ENCODE results near the gene LAMC1.
"Not testable (repeated sequence)": the region's sequence is repeated elsewhere in the genome, so short reads cannot be mapped to it uniquely, and the experiment has no call there.

Gene LAMC1

GRCh38 chr1:183147735-183148134 lies 124.5 kb downstream of the LAMC1 start:
- Mint-ChIP-seq H3K4me3 (no peak overlapping the region), H3K36me3 (ENCODE audit: low read depth) (peaks cover 20% of the 10 kb centered on the region), H3K4me1 (peaks cover 11% of the 10 kb centered on the region), H3K27ac (no peak overlapping the region), H3K27me3 (ENCODE audit: low read depth, poor library complexity) (peaks cover 3% of the 10 kb centered on the region), H3K9me3 (peaks cover 7% of the 10 kb centered on the region)
- TF ChIP-seq CTCF (IDR thresholded peaks at IDR 0.05), result no peak
- DNase-seq, result no peak

- peaks cover 12% of the 10 kb centered on the region for H3K36me3 Mint-ChIP-seq (ENCODE audit: low read depth)
- H3K27me3 Mint-ChIP-seq (ENCODE audit: low read depth, poor library complexity), result peaks cover 3% of the 10 kb centered on the region
- peak overlapping the region; percentile 71 for H3K27ac Mint-ChIP-seq
- H3K9me3 Mint-ChIP-seq, result peaks cover 11% of the 10 kb centered on the region
- no peak for DNase-seq
- no peak overlapping the region for H3K4me3 Mint-ChIP-seq
- H3K4me1 Mint-ChIP-seq, result peaks cover 11% of the 10 kb centered on the region
- no peak for TF ChIP-seq CTCF (IDR thresholded peaks at IDR 0.05)
These were observed 125.4 kb downstream of the LAMC1 start for GRCh38 chr1:183148599-183148998.

GRCh38 chr1:183149273-183149672 lies 126.1 kb downstream of the LAMC1 start:
- no peak for TF ChIP-seq CTCF (IDR thresholded peaks at IDR 0.05)
- Mint-ChIP-seq H3K36me3 (ENCODE audit: low read depth) (peaks cover 5% of the 10 kb centered on the region), H3K4me3 (no peak overlapping the region), H3K27ac (peak overlapping the region; percentile 71), H3K27me3 (ENCODE audit: low read depth, poor library complexity) (peaks cover 3% of the 10 kb centered on the region), H3K4me1 (peaks cover 11% of the 10 kb centered on the region), H3K9me3 (peaks cover 11% of the 10 kb centered on the region)
- DNase-seq, result no peak

- H3K36me3 Mint-ChIP-seq (ENCODE audit: low read depth); H3K27me3 Mint-ChIP-seq (ENCODE audit: low read depth, poor library complexity); DNase-seq; H3K4me3 Mint-ChIP-seq: not testable (repeated sequence)
- Mint-ChIP-seq H3K4me1 (peaks cover 11% of the 10 kb centered on the region), H3K27ac (peak overlapping the region; percentile 36), H3K9me3 (peaks cover 11% of the 10 kb centered on the region)
These were observed 126.8 kb downstream of the LAMC1 start for GRCh38 chr1:183150032-183150431.

GRCh38 chr1:183150445-183150844 lies 127.2 kb downstream of the LAMC1 start:
- H3K4me1 Mint-ChIP-seq, result peaks cover 11% of the 10 kb centered on the region
- peaks cover 3% of the 10 kb centered on the region for H3K27me3 Mint-ChIP-seq (ENCODE audit: low read depth, poor library complexity)
- no peak overlapping the region for H3K27ac Mint-ChIP-seq
- no peak overlapping the region for H3K4me3 Mint-ChIP-seq
- H3K9me3 Mint-ChIP-seq, result peaks cover 11% of the 10 kb centered on the region
- no peak for TF ChIP-seq CTCF (IDR thresholded peaks at IDR 0.05)
- no peaks in the 10 kb centered on the region for H3K36me3 Mint-ChIP-seq (ENCODE audit: low read depth)
- no peak for DNase-seq

GRCh38 chr1:183152180-183152579 lies 129.0 kb downstream of the LAMC1 start:
- peaks cover 11% of the 10 kb centered on the region for H3K9me3 Mint-ChIP-seq
- H3K4me3 Mint-ChIP-seq, result no peak overlapping the region
- no peak overlapping the region for H3K27ac Mint-ChIP-seq
- peaks cover 23% of the 10 kb centered on the region for H3K4me1 Mint-ChIP-seq
- no peak for DNase-seq
- H3K36me3 Mint-ChIP-seq (ENCODE audit: low read depth), result no peaks in the 10 kb centered on the region
- TF ChIP-seq CTCF (IDR thresholded peaks at IDR 0.05), result no peak
- peaks cover 3% of the 10 kb centered on the region for H3K27me3 Mint-ChIP-seq (ENCODE audit: low read depth, poor library complexity)

All from nephron progenitor cell (in vitro differentiated cells).